CD4-positive, alpha-beta T cell treated with Interleukin-4 for 4 hours (primary cell): ENCODE data around the gene PLPPR3.
"Not testable (repeated sequence)": the region's sequence is repeated elsewhere in the genome, so short reads cannot be mapped to it uniquely, and the experiment has no call there.

Experiments used
- DNase-seq: peaks from one replicate; pipeline ENCODE4 v3.0.0-alpha.2; 2020

The PLPPR3 gene

DNA sequence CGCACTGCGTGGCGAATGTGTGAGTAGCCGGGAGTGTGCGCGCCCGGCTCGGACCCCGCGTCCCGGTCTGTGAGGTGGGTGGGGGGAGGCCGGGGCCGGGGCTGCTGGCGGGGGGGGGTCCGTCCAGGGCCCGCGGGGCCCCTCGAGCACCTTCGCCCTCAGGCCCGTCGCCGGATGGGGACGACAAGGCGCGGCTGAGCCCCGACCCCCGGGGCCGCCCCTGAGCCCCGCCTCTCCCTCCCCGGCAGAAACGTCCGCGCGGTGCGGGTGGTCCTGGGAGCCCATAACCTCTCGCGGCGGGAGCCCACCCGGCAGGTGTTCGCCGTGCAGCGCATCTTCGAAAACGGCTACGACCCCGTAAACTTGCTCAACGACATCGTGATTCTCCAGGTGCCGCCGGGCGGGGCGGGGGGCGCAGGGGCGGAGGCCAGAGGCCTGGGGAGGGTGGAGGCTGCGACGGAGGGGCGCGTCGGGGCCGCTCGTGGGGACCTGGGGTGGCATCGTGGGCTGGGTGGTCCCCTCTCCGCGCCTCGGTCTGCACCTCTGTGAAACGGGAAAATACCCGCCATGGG is 31.3 kb upstream of the PLPPR3 start:
- DNase-seq = no peak

GRCh38 chr19:852136-853013 is 30.6 kb upstream of the PLPPR3 start, which contains the start of gene ELANE:
TSS of gene ELANE (plus strand) at chr19:852303. CDS start at chr19:852329, 26 bp downstream.
- DNase-seq = no peak

DNA sequence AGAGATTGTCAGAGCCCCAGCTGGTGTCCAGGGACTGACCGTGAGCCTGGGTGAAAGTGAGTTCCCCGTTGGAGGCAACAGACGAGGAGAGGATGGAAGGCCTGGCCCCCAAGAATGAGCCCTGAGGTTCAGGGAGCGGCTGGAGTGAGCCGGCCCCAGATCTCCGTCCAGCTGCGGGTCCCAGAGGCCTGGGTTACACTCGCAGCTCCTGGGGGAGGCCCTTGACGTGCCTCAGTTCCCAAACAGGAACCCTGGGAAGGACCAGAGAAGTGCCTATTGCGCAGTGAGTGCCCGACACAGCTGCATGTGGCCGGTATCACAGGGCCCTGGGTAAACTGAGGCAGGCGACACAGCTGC is 29.2 kb upstream of the PLPPR3 start:
- DNase-seq = no peak

GRCh38 chr19:850221-850978 is 28.6 kb upstream of the PLPPR3 start:
- DNase-seq = no peak

GRCh38 chr19:849195-849594 is 27.4 kb upstream of the PLPPR3 start:
- DNase-seq = not testable (repeated sequence)

GRCh38 chr19:848386-848921 is 26.7 kb upstream of the PLPPR3 start:
- DNase-seq = no peak

GRCh38 chr19:845707-846521 is 24.2 kb upstream of the PLPPR3 start:
- DNase-seq = no peak

DNA sequence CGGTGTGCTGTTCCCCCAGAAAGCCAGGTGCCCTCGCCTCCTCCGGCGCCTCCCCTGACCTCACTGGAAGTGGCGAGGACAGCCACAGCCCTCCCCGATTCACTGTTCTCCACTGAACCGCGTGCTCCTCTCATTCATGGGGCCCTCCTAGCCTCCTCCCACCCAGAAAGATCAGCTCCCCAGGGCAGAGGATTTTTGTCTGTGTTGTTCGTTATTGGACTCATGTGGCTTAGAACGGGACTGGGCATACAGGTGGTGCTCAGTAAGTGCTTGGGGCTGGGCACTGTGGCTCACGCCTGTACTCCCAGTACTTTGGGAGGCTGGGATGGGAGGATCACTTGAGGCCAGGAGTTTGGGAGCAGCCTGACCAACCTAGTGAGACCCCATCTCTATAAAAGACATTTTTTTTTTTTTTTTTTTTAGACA is 22.8 kb upstream of the PLPPR3 start:
- no peak for DNase-seq

- no peak for DNase-seq
Measured at GRCh38 chr19:843836-844545, 22.2 kb upstream of the PLPPR3 start.

DNA sequence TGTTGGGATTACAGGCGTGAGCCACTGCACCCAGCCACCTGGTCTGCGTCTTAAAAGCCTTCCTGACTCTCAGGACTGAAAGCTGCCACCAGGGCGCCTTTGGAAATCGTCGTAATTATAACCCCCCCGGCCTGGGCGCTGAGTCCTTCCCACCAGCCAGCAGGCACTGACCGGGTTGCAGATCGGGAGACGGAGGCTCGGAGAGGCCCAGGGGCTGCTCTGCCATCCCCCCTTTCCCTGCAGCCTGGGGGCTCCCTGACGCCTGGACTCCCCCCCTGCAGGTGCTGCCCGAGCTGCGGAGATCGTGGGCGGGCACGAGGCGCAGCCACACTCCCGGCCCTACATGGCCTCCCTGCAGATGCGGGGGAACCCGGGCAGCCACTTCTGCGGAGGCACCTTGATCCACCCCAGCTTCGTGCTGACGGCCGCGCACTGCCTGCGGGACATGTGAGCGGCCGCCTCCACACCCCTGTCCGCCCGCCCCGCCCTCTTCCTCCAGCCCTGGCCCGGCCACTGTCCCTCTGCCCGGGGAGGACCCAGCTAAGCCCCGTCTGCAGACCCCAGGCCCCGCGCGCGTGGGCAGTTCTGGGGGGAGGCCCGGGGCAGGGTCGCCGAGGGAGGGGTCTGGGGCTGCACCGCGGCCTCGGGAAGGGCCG is 21.6 kb upstream of the PLPPR3 start:
- DNase-seq = no peak

GRCh38 chr19:842802-843179 is 21.0 kb upstream of the PLPPR3 start:
- DNase-seq = not testable (repeated sequence)

- no peak for DNase-seq
Measured at GRCh38 chr19:840519-841206, 18.9 kb upstream of the PLPPR3 start, which contains the start of gene PRTN3. TSS of gene PRTN3 (plus strand) at chr19:840999. CDS start at chr19:841009, 10 bp downstream.

DNA sequence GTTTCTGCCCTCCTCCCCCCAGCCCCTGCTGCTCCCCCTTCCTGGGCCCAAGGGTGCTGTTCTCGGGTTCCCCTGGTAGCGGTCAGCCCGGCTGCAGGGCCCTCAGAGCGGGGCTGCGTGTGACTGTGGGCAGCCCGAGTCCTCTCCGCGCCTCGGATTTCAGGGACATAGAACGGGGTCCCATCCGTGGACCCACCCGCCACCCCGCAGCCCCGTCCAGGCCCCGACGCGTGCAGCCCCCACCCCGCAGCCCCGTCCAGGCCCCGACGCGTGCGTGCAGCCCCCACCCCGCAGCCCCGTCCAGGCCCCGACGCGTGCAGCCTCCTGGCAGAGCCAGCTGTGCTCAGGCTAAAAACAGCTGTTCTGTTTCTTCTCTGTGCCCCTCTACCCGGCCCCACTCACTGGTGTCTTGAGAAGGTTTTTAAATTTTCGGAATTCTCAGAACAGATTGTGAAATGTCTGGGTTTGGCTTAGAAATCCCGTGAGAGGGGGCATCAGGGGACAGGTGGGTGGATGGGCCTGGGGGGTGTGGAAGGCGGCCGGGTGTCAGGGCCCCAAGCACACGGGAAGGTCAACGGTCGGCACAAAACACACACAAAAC is 13.6 kb upstream of the PLPPR3 start:
- DNase-seq = no peak

DNA sequence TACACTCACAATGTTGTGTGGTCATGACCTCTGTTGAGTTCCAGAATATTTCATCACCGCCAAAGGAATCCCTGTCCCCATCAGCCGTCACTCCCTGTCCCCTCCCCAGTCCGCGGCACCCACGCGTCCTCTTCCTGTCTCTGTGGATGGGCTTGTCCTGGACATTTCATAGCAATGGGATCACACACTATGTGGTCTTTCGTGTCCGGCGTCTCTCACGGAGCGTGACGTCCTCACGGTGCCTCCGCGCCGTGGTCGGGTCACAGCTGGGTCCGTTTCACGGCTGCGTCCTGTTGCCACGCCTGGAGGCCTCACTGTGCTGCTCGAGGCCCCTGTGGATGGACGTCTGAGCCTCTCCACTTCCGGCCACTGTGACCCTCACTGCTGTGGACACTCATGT is 12.5 kb upstream of the PLPPR3 start:
- no peak for DNase-seq

DNA sequence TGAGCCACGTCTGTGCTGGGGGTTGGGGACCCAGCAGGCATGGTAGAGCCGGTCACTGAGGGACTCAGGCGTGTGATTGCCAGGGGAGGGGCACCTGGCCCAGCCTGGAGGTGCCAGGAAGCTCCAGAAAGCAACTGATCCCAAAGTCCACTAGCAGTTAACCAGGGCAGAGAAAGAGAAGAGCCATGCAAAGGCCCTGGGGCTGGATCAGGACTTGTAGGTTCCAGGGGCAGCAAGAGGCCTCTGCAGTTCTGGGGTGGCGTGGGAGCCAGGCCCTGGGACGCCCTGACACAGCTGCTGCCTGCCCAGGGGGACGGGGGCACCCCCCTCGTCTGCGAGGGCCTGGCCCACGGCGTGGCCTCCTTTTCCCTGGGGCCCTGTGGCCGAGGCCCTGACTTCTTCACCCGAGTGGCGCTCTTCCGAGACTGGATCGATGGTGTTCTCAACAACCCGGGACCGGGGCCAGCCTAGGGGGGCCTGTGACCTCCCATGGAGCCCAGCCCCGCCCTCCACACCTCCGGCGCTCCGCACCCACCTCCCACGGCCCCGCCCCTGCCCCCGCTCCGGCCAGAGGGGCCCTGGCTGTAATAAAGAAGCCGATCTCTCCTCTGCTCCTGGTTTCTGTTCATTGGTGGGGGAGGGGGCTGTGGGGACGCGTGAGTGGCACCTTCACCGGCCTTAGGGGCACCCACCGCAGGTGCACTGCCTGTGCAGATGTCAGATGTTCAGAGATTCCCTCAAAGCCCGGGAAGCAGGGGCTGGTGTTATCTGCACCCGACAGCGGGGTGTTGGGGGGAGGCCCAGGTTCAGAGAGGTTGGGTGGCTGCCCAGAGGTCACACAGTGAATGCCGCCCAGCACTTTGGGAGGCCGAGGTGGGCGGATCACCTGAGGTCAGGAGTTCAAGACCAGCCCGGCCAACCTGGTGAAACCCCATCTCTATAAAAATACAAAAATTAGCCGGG is 9.9 kb upstream of the PLPPR3 start:
- DNase-seq = no peak

DNA sequence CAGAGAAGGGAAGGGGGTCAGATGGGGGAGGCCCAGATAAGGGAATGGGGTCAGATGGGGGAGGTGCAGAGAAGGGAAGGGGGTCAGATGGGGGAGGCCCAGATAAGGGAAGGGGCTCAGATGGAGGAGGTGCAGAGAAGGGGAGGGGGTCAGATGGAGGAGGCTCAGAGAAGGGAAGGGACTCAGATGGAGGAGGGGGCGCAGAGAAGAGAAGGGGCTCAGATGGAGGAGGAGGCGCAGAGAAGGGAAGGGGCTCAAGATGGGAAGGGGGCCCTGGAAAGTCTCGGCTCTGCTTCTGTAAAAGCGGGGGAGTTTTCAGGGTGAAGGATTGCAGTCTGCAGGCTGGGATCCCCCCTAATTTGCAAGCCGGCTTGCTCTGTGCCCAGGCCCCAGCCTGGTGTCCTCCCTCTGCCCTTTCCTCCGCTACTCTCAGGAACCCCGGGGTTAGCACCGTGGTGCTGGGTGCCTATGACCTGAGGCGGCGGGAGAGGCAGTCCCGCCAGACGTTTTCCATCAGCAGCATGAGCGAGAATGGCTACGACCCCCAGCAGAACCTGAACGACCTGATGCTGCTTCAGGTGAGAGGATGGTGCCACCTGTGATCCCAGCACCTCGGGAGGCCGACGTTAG is 7.5 kb upstream of the PLPPR3 start:
- no peak for DNase-seq

GRCh38 chr19:827710-828321 is 6.1 kb upstream of the PLPPR3 start, which contains the start of gene AZU1:
TSS of gene AZU1 (plus strand) at chr19:827837. CDS start at chr19:827847, 10 bp downstream.
- no peak for DNase-seq

GRCh38 chr19:827314-827709 is 5.6 kb upstream of the PLPPR3 start:
- no peak for DNase-seq
